ENCODE measurements around the gene FBXL19. TPM values are rescaled to one million over a fixed set of nuclear protein-coding genes. Genes with fewer than 3 reads are reported as not detected.

The FBXL19 gene
- polyA plus RNA-seq, 1 donor from 2014 or later = 99.6 TPM

GRCh38 chr16:30950516-30951065 lies 27.2 kb downstream of the FBXL19 start:
- no peak overlapping the region for H2AFZ ChIP-seq (ENCODE audit: low read depth, low read length)
- peaks cover 4% of the 10 kb centered on the region for H3K79me2 ChIP-seq (replicated peaks; ENCODE audit: insufficient read depth, low read length)
- no peaks in the 10 kb centered on the region for H3K9me3 ChIP-seq (ENCODE audit: low read length)
- no peak overlapping the region for H3K4me2 ChIP-seq (ENCODE audit: low read length)
- TF ChIP-seq POLR2AphosphoS5 (IDR thresholded peaks at IDR 0.05) = peak; percentile 5
- TF ChIP-seq, protein P1, sequence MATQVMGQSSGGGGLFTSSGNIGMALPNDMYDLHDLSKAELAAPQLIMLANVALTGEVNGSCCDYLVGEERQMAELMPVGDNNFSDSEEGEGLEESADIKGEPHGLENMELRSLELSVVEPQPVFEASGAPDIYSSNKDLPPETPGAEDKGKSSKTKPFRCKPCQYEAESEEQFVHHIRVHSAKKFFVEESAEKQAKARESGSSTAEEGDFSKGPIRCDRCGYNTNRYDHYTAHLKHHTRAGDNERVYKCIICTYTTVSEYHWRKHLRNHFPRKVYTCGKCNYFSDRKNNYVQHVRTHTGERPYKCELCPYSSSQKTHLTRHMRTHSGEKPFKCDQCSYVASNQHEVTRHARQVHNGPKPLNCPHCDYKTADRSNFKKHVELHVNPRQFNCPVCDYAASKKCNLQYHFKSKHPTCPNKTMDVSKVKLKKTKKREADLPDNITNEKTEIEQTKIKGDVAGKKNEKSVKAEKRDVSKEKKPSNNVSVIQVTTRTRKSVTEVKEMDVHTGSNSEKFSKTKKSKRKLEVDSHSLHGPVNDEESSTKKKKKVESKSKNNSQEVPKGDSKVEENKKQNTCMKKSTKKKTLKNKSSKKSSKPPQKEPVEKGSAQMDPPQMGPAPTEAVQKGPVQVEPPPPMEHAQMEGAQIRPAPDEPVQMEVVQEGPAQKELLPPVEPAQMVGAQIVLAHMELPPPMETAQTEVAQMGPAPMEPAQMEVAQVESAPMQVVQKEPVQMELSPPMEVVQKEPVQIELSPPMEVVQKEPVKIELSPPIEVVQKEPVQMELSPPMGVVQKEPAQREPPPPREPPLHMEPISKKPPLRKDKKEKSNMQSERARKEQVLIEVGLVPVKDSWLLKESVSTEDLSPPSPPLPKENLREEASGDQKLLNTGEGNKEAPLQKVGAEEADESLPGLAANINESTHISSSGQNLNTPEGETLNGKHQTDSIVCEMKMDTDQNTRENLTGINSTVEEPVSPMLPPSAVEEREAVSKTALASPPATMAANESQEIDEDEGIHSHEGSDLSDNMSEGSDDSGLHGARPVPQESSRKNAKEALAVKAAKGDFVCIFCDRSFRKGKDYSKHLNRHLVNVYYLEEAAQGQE (IDR thresholded peaks at IDR 0.05; ENCODE audit: borderline replicate concordance) = no peak
- no peak for TF ChIP-seq RAD21 (conservative IDR thresholded peaks at IDR 0.05)
- TF ChIP-seq EZH2 (IDR thresholded peaks at IDR 0.05; ENCODE audit: borderline replicate concordance, insufficient read depth, low read length, poor library complexity, severe bottlenecking) = no peak
- no peaks in the 10 kb centered on the region for H3K27me3 ChIP-seq (ENCODE audit: insufficient read depth, low read depth, low read length)
- no peak overlapping the region for H3K27ac ChIP-seq (ENCODE audit: low read length)
- H3K9me2 ChIP-seq (ENCODE audit: insufficient read depth, low read length) = no peaks in the 10 kb centered on the region
- no peaks in the 10 kb centered on the region for H3K36me3 ChIP-seq (ENCODE audit: insufficient read depth, low read length)
- no peaks in the 10 kb centered on the region for H4K20me1 ChIP-seq (ENCODE audit: insufficient read depth)
- peak overlapping the region; percentile 86 for H3K4me3 ChIP-seq (ENCODE audit: low read length)
- peak overlapping the region; percentile 88 for H3K9ac ChIP-seq (ENCODE audit: low read length)
- H3F3A ChIP-seq (ENCODE audit: insufficient read depth, low read length, poor library complexity, severe bottlenecking) = no peaks in the 10 kb centered on the region

GRCh38 chr16:30951193-30951592 lies 27.8 kb downstream of the FBXL19 start:
- Histone ChIP-seq H3K79me2 (replicated peaks; ENCODE audit: insufficient read depth, low read length) (peaks cover 4% of the 10 kb centered on the region), H3K27ac (ENCODE audit: low read length) (no peak overlapping the region), H3K36me3 (ENCODE audit: insufficient read depth, low read length) (no peaks in the 10 kb centered on the region), H2AFZ (ENCODE audit: low read depth, low read length) (no peak overlapping the region), H3K9me3 (ENCODE audit: low read length) (no peaks in the 10 kb centered on the region), H3K4me3 (ENCODE audit: low read length) (no peak overlapping the region), H3K9ac (ENCODE audit: low read length) (no peak overlapping the region), H4K20me1 (ENCODE audit: insufficient read depth) (no peaks in the 10 kb centered on the region), H3K9me2 (ENCODE audit: insufficient read depth, low read length) (no peaks in the 10 kb centered on the region), H3K4me2 (ENCODE audit: low read length) (no peak overlapping the region), H3F3A (ENCODE audit: insufficient read depth, low read length, poor library complexity, severe bottlenecking) (no peaks in the 10 kb centered on the region), H3K27me3 (ENCODE audit: insufficient read depth, low read depth, low read length) (no peaks in the 10 kb centered on the region)
- no peak for TF ChIP-seq RAD21 (conservative IDR thresholded peaks at IDR 0.05)
- no peak for TF ChIP-seq EP300 (conservative IDR thresholded peaks at IDR 0.05; ENCODE audit: poor library complexity, severe bottlenecking)
- TF ChIP-seq, protein P2, sequence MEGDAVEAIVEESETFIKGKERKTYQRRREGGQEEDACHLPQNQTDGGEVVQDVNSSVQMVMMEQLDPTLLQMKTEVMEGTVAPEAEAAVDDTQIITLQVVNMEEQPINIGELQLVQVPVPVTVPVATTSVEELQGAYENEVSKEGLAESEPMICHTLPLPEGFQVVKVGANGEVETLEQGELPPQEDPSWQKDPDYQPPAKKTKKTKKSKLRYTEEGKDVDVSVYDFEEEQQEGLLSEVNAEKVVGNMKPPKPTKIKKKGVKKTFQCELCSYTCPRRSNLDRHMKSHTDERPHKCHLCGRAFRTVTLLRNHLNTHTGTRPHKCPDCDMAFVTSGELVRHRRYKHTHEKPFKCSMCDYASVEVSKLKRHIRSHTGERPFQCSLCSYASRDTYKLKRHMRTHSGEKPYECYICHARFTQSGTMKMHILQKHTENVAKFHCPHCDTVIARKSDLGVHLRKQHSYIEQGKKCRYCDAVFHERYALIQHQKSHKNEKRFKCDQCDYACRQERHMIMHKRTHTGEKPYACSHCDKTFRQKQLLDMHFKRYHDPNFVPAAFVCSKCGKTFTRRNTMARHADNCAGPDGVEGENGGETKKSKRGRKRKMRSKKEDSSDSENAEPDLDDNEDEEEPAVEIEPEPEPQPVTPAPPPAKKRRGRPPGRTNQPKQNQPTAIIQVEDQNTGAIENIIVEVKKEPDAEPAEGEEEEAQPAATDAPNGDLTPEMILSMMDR (IDR thresholded peaks at IDR 0.05; ENCODE audit: poor library complexity, severe bottlenecking) = no peak
- no peak for TF ChIP-seq EZH2 (IDR thresholded peaks at IDR 0.05; ENCODE audit: borderline replicate concordance, insufficient read depth, low read length, poor library complexity, severe bottlenecking)
- TF ChIP-seq MXI1 (conservative IDR thresholded peaks at IDR 0.05; ENCODE audit: poor library complexity, severe bottlenecking) = no peak
- no peak for TF ChIP-seq SMC3 (conservative IDR thresholded peaks at IDR 0.05; ENCODE audit: poor library complexity)
- TF ChIP-seq TAF1 (IDR thresholded peaks at IDR 0.05; ENCODE audit: low read depth) = no peak
- no peak for TF ChIP-seq POLR2AphosphoS5 (IDR thresholded peaks at IDR 0.05)
- TF ChIP-seq, protein P1 (IDR thresholded peaks at IDR 0.05; ENCODE audit: borderline replicate concordance) = no peak

Measured in neural cell (in vitro differentiated cells).